ENCODE data around the gene PDE3B.
"Not testable (repeated sequence)": the region's sequence is repeated elsewhere in the genome, so short reads cannot be mapped to it uniquely, and the experiment has no call there.

PDE3B gene

DNA sequence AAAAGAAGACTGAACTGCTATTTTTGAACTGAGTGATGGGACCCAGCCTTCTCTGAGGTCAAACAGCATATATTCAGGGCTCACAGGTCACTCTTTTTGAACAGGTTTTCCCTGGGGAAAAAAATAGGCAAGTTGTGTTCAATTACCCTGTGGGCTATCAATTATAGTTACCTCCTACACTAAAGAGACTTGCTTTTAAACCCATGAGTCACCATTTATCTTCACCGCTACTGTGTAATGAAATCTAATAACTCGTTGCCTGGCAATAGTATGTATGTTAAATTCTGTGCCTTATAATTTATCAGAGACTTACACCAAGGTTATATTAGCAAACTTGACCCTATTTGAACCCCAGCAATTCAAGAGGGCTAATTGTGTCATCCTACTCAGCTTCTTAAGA lies 149.9 kb downstream of the PDE3B start:
- DNase-seq (ENCODE audit: low read depth in 4 of 4, low spot score in 1 of 4) = no peak

DNA sequence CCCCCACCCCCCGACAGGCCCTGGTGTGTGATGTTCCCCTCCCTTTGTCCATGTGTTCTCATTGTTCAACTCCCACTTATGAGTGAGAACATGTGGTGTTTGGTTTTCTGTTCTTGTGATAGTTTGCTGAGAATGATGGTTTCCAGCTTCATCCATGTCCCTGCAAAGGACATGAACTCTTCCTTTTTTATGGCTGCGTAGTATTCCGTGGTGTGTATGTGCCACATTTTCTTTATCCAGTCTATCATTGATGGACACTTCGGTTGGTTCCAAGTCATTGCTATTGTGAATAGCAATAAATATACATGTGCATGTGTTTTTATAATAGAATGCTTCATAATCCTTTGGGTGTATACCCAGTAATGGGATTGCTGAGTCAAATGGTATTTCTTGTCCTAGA lies 152.4 kb downstream of the PDE3B start:
- DNase-seq (ENCODE audit: low read depth in 4 of 4, low spot score in 1 of 4) = not testable (repeated sequence)

DNA sequence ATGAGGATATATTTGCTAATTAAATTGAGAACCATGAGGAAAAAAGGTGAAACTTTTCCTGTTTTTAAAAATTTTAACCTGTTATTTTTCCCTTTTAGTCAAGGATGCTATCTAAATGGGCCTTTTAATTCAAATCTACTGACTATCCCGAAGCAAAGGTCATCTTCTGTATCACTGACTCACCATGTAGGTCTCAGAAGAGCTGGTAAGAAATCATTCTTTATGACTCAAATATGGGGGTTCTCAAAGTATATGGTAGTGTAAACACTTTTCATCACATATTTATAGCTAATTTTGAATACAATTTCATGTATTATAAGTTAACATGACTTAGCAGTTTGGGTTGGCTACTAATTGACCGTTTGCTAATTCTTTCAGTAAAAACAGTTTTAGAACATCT lies 160.2 kb downstream of the PDE3B start:
- no peak for DNase-seq (ENCODE audit: low read depth in 4 of 4, low spot score in 1 of 4)

DNA sequence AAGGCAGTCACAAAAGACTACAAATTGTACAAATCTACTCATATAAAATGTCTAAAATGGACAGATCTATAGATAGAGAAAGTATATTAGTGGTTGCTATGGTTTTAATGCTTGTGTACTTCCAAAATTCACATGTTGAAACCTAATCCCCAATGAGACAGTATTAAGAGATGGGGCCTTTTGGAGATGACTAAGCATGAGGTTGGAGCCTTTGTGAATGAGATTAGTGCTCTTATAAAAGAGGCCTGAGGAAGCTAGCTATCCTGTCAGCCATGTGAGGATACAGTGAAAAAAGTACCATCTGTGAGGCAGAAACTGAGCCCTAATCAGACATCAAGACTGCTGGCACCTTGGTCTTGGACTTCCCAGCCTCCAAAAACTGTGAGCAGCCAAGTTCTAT lies 165.9 kb downstream of the PDE3B start:
- no peak for DNase-seq (ENCODE audit: low read depth in 4 of 4, low spot score in 1 of 4)

DNA sequence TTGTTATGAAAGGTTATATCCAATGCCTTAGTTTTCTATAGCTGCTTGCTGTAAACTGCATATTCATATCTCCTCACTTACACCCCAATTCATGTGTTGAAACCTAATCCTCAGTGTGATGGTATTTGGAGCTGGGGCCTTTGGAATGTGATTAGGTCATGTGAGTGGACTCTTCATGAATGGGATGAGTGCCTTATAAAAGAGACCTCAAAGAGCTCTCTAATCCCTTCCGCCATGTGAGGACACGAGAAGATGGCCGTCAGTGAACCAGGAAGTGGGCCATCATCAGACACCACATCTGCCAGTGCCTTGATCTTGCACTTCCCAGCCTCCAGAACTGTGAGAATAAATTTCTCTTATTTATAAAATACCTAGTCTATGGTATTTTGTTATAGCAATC lies 169.2 kb downstream of the PDE3B start:
- no peak for DNase-seq (ENCODE audit: low read depth in 4 of 4, low spot score in 1 of 4)

DNA sequence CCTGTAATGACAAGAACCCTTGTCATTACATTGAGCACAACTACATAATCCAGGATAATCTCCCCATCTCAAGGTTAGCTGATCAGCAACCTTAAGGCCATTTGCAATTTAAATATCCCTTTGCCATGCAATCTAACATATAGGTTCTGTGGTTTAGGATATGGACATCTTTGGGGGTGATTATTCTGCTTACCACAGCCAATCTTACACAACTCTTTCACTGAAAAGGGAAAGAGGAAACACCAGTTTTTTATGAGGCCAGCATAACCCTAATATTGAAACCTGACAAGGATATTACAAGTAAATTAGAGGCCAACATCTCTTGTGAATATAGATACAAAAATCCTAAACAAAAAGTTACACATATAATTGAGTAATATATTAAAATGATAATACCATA lies 169.9 kb downstream of the PDE3B start:
- no peak for DNase-seq (ENCODE audit: low read depth in 4 of 4, low spot score in 1 of 4)

DNA sequence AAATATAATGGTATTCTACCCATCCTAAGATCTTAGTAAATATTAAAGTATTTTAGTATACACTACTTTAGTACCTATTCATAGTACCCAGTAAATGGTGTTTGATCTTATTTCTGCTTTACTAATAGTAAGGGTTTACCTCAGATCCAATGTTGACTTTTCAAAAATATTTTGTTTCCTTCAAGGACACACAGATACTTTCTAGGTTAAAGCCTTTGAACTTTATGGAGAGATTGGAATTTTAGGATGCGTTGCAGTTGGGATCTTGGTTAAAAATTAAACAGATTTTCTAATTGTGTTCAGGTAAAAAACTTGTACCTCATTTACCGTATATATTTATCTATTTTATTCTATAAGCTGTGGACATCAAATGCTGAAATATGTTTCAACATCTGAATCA lies 175.2 kb downstream of the PDE3B start:
- DNase-seq (ENCODE audit: low read depth in 4 of 4, low spot score in 1 of 4) = no peak

DNA sequence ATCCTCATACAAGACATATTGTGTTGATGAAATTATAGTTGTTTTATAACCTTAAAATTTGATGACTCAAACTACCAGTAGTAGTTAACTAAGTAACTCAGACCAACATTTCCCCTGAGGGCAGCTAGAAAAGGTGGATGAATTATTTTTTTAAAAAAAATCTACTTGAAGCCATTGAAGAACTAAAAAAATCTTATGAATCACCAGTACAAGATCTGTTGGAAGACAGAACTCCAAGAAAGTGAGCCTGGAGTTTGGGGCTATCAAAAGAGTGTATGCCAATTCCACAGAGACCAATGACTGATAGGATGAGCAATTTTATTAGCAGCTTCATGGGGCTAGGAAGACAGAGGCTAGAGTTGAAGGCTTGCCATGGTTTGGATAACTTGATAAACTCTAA lies 176.0 kb downstream of the PDE3B start:
- no peak for DNase-seq (ENCODE audit: low read depth in 4 of 4, low spot score in 1 of 4)

DNA sequence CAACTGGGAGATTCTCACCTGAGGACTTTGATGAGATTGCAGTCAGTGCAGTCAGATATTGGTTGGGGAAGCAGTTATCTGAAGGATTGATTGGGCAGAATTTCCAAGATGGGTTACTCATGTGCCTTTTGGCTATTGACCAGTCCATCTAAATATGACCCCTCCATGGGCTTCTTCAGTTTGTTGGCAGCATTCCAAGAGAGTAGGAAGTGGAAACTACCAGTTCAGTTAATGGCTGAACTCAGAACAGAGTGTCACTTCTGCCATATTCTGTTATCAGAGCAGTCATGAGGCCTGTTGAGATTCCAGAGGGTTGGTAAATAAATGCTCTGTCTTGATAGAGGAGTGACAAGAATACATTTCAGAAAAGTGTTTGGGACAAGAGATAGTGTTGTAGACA lies 177.4 kb downstream of the PDE3B start:
- DNase-seq (ENCODE audit: low read depth in 4 of 4, low spot score in 1 of 4) = no peak

DNA sequence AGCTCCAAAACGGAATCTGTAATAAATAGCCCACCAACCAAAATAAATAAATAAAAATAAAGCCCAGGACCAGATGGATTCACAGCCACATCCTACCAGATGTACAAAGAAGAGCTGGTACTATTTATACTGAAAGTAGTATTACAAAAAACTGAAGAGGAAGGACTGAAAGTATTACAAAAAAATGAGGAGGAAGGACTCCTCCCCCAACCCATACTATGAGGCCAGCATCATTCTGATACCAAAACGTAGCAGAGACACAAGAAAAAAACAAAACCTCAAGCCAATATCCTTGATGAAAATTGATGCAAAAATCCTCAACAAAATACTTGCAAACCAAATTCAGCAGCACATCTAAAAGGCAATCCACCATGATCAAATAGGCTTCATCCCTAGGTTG lies 183.0 kb downstream of the PDE3B start:
- no peak for DNase-seq (ENCODE audit: low read depth in 4 of 4, low spot score in 1 of 4)

DNA sequence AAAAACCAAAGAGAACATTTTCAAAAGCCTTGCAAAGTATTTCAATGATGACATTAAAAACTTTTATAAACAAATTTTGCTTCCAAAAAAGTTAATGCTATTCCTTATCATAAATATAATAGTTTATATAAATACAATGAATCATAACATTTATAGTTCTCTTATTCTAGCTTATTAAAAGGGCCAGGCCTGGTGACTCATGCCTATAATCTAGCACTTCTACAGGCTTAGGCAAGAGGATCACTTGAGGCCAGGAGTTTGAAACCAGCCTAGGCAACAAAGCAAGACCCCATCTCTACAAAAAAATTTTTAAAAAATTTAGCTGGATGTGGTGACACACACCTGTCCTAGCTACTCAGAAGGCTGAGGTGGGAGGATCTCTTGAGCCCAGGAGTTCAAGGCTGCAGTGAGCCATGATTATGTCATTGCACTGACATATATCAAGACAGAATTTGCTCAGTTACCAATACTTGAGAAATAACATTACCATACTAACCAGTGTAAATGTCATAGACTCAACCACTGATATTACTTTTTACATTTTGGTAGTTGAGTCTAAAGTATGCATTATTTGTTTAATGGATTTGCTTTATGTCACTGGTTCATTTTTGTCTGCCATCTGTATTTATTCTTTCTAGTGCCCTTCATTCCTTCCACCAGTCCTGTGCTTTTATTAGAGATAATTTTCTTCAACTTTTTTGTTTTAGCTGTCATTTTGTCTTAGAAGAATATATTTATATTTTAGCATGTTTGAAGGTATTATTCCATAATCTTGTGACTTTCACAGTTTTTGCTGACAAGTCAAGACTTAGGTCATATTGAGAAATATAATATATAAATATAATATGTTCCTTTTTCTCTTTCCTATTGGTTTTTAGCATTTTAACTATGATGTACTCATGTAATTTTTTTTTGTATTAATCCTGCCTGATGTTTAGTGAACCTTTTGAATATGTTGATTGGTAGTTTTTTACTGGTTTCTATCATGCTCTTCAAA lies 192.2 kb downstream of the PDE3B start:
- no peak for DNase-seq (ENCODE audit: low read depth in 4 of 4, low spot score in 1 of 4)

DNA sequence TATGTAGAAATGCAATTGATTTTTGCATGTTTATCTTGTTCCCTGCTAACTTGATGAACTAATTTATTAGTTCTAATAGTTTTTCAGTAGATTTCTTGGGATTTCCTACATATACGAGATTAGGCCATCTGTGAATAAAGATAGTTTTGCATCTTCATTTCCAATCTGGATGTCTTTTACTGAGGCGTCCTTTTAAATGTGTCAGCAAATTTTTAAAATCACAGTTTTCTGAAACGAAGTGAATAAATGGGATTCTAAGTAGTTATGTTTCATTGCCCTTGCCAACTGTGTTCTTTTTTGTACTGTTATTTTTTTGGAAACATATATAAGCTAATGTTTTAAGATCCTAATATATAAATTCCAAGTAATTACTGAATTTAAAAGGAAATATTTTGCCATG lies 198.4 kb downstream of the PDE3B start:
- DNase-seq (ENCODE audit: low read depth in 4 of 4, low spot score in 1 of 4) = no peak

DNA sequence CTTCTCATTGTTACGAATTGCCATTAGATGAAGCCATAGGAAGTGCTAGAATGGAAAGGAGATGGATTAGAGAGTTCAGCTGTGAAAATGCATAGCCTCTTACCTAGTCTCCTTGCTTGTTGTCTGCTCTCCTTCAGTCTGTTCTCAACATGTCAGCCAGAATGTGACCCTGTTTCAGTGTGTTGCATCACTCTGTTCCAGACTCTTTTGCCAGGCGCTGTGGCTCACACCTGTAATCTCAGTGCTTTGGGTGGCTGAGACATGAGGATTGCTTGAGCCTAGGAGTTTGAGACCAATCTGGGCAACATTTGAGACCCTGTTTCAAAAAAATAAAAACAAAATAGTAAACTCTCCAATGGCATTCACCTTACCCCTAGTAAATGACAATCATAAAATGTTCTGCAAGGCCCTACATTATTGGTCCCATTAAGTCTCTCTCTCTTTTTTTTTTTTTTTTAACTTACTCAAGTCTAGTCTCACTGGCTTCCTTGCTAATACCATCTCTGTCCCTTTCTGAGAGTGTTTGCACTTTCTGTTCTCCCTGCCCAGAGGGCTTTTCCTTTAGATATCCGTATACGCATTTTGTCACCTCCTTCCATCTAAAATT lies 209.1 kb downstream of the PDE3B start:
- DNase-seq (ENCODE audit: low read depth in 4 of 4, low spot score in 1 of 4) = no peak

DNA sequence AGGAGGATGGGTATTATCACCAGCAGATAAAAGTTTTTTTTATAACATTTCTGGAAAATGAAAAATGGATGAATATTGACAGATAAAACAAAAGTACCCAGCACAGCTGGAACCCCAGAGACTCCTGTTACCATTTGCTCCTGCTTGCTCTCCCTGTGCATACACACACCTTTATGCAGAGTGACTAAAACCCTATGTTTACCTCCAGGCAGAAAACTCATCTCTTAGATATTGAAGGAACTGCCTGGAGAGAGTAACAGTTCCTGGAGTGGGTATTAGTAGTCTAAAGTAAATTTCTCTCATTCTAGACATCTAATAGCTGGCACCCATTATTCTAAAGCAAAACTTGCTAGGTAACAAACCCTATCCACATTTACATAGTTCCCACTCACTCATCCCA lies 210.5 kb downstream of the PDE3B start:
- DNase-seq (ENCODE audit: low read depth in 4 of 4, low spot score in 1 of 4) = no peak

DNA sequence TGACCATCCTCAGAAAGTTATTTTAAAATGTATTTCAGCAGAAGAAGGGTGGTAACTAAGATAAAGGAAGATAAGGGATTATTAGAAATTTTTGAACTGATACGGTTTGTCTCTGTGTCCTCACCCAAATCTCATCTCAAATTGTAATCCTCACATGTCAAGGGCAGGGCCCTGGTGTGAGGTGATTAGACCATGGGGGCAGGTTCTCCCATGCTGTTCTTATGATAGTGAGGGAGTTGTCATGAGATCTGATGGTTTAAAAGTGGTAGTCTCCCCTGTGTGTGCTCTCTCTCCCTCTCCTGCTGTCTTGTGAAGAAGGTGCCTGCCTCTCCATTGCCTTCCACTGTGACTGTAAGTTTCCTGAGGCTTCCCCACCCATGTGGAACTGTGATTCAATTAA lies 212.3 kb downstream of the PDE3B start:
- DNase-seq (ENCODE audit: low read depth in 4 of 4, low spot score in 1 of 4) = no peak

DNA sequence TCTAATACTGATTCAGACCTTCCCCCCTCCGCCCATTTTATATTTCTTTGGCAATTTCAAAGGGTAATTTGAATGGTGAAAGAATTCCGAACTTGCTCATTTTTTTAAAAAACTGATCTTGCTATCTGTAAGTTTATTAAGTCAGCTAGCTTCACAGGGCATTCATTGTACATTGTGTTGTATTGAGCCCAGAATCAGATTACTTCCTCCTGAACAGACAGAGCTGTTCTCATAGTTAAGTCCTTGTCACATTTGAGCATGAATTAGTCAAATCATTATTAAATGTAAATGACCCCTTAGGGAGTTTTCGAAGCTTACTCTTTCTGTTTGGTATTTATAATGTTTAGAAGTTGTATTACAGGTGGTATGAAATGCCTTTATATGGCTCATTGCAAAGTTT lies 214.0 kb downstream of the PDE3B start:
- DNase-seq (ENCODE audit: low read depth in 4 of 4, low spot score in 1 of 4) = no peak

DNA sequence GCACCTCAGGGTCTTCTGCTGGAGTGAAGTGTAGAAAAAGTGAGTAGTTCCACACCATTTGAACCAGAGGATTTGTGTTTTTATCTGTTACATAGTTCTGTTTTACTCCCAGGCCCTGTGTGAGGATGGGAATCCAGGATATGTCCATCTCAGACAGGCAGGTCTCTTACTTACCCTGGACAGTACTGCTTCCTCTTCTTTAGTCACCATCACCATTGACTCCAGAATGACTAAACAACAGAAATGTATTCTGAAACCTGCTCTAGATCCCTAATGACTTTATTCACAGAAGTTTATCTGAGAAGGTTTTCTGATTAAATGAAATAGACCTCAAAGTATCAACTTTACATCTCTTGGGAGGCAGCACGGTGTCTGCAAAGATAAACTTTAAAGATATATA lies 214.8 kb downstream of the PDE3B start:
- DNase-seq (ENCODE audit: low read depth in 4 of 4, low spot score in 1 of 4) = no peak

DNA sequence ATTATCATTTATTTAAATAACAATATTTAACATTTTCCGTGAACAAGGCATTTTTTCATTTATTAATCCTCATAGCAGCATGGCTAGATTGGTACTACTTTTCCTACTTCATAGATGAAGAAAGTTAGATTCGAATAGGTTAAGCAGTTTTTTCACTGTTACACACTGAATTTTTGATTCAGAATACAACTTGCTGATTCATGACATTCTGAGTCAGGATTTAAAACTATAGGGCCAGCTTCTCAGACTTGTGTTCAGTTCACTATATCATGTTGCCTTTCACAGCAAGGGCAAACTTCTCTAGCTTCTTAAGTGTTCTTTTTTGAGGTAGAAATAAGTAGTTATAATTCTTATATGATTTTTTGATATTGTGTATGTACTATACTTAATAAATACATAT lies 216.9 kb downstream of the PDE3B start:
- no peak for DNase-seq (ENCODE audit: low read depth in 4 of 4, low spot score in 1 of 4)

DNA sequence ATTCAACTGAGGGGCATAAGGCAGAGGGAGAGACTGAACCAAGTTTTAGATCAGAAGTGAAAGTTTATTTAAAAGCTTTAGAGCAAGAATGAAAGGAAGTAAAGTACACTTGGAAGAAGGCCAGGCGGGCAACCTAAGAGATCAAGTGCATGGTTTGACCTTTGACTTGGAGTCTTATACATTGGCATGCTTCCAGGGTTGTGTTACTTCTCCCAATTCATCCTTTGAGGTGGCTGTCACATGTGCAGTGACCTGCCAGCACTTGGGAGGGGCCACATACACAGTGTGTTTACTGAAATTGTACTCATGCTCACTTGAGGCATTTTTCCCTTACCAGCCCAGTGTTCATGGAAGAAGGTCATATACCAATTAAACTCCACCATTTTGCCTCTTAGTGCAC lies 218.1 kb downstream of the PDE3B start:
- no peak for DNase-seq (ENCODE audit: low read depth in 4 of 4, low spot score in 1 of 4)

DNA sequence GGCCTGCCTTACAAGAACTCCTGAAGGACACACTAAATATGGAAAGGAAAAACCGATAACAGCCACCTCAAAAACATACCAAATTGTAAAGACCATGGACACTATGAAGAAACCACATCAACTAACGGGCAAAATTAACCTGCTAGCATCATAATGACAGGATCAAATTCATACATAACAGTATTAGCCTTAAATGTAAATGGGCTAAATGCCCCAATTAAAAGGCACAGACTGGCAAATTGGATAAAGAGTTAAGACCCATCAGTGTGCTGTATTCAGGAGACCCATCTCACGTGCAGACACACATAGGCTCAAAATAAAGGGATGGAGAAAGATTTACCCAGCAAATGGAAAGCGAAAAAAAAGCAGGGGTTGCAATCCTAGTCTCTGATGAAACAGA lies 220.2 kb downstream of the PDE3B start:
- not testable (repeated sequence) for DNase-seq (ENCODE audit: low read depth in 4 of 4, low spot score in 1 of 4)

DNA sequence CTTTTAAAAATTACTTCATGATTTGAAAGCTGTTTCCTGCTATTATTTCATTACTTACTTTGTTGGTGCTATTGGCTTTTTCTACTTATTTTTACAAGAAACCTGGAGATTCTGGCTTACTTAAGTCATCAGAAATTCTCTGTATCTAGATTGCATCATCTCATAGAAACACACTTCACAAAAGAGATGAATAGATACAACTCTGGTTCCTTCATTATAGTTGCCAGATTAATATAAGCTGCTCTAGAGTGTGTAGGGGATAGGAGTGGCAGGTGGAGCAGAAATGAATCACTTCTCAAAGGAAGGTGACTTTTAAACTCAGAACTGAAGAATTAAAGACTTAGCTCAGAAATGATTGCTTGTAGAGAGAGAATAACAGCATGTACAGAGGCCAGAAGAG lies 228.4 kb downstream of the PDE3B start:
- DNase-seq (ENCODE audit: low read depth in 4 of 4, low spot score in 1 of 4) = no peak

DNA sequence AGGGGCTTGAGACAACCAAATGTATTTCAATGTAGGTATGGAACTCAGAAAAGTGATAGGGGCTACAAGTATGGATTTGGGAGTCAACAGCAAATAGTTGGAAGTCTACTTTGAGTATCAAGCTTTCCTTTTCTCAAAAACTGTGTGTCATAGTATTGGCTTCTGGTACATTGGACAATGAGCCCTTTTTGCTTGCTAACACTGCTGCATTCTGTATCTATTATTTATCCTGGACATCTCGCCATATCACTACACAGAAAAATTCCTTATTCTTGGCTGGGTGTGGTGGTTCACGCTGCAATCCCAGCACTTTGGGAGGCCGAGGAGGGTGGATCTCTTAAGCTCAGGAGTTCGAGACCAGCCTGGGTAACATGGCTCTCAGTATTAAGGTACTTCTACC lies 230.0 kb downstream of the PDE3B start:
- no peak for DNase-seq (ENCODE audit: low read depth in 4 of 4, low spot score in 1 of 4)

DNA sequence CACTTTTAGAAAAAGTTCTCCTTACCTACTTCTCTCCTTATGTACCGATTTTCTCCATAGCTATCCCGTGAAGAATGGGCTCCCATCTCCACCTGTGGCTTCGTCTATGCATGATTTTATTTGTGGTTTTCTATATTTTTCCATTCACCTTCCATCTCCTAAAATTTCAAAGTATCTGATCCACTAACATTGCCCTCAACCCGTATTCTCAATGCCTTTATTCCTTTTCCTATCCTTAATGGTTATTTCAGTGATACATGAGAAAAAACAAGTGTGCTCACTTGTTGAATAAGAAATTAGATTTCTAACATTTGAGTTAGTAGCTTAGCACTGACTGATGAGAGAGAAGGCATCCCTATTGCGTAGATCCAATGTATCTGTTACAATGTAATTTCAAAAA lies 231.6 kb downstream of the PDE3B start:
- DNase-seq (ENCODE audit: low read depth in 4 of 4, low spot score in 1 of 4) = no peak
